ENCODE measurements around the gene DDOST. TPM values are rescaled to one million over a fixed set of nuclear protein-coding genes. Genes with fewer than 3 reads are reported as not detected.
A peak's percentile ranks its signal among the peaks of the same experiment; 100 is the strongest.

The DDOST gene
- total RNA-seq, 1 donor from 2014 or later: 148 TPM

DNA sequence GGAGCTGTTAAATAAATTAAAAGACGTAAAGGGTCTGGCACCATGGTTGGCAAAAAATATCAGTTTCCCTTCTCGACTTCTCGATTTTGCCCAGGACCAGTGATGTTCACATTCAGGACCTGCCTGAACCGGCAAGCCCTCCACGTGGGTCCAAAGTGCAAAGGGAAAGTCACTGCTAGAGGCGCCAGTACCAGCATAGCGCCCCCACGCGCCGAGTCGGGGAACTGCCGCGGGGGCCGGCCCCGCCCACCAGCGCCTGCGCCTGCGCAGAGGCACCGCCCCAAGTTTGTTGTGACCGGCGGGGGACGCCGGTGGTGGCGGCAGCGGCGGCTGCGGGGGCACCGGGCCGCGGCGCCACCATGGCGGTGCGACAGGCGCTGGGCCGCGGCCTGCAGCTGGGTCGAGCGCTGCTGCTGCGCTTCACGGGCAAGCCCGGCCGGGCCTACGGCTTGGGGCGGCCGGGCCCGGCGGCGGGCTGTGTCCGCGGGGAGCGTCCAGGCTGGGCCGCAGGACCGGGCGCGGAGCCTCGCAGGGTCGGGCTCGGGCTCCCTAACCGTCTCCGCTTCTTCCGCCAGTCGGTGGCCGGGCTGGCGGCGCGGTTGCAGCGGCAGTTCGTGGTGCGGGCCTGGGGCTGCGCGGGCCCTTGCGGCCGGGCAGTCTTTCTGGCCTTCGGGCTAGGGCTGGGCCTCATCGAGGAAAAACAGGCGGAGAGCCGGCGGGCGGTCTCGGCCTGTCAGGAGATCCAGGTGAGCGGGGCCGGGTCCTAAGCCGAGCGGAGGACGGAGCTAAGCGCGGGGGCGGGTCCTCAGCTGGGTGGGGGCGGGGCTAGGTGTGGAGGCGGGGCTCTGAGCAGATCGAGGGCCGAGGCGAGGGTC, 27.7 kb downstream of the DDOST start, which contains the start of gene PINK1:
Gene PINK1, plus strand, starts transcription at position 269 of the 875 bp plus-strand sequence. Its CDS starts 91 bp downstream, at position 360.
- ATAC-seq: peak; percentile 95 to 98
- Histone ChIP-seq H3K36me3 (peaks cover 22% of the 10 kb centered on the region), H3K4me1 (peaks cover 22% of the 10 kb centered on the region), H3K9me3 (no peaks in the 10 kb centered on the region), H3K27ac (peak within 1 kb of the TSS; percentile 90), H3K27me3 (ENCODE audit: low read depth) (no peaks in the 10 kb centered on the region), H3K4me3 (peak within 1 kb of the TSS; percentile 93)
- intact Hi-C loops (cut with DNase I): no loop called here
- peak; percentile 87 for DNase-seq
- TF ChIP-seq CTCF (IDR thresholded peaks at IDR 0.05): peak; percentile 98

GRCh38 chr1:20632386-20632785, 28.8 kb downstream of the DDOST start:
- Histone ChIP-seq H3K27ac (no peak overlapping the region), H3K27me3 (ENCODE audit: low read depth) (no peaks in the 10 kb centered on the region), H3K4me1 (peaks cover 22% of the 10 kb centered on the region), H3K36me3 (peaks cover 11% of the 10 kb centered on the region), H3K4me3 (no peak overlapping the region), H3K9me3 (no peaks in the 10 kb centered on the region)
- DNase-seq: no peak
- ATAC-seq: no peak
- intact Hi-C loops (cut with DNase I): no loop called here
- TF ChIP-seq CTCF (IDR thresholded peaks at IDR 0.05): no peak

DNA sequence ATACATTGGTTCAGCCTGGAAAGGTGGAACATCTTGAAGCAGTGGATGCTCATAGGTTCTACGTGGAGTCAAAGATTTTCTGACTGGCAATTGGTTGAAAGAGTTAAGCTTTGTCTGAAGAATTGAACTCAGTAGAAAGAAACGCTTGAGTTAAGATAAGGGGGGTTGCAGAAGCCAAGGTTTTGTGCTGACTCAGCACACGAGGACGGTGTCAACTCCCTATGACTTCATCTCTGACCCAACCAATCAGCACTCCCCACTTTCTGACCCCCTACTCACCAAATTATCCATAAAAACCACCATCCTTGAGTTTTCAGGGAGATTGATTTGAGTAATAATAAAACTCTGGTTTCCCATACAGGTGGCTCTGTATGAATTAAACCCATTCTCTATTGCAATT, 30.4 kb downstream of the DDOST start:
- intact Hi-C loops (cut with DNase I): no loop called here
- no peaks in the 10 kb centered on the region for H3K36me3 ChIP-seq
- H3K9me3 ChIP-seq: no peaks in the 10 kb centered on the region
- no peak overlapping the region for H3K27ac ChIP-seq
- ATAC-seq (no peak), DNase-seq (no peak)
- TF ChIP-seq CTCF (IDR thresholded peaks at IDR 0.05): no peak
- peaks cover 20% of the 10 kb centered on the region for H3K4me1 ChIP-seq
- no peak overlapping the region for H3K4me3 ChIP-seq
- H3K27me3 ChIP-seq (ENCODE audit: low read depth): no peaks in the 10 kb centered on the region

- Histone ChIP-seq H3K9me3 (no peaks in the 10 kb centered on the region), H3K4me3 (no peak overlapping the region), H3K36me3 (no peaks in the 10 kb centered on the region), H3K4me1 (no peaks in the 10 kb centered on the region), H3K27me3 (ENCODE audit: low read depth) (no peaks in the 10 kb centered on the region), H3K27ac (no peak overlapping the region)
- no peak for TF ChIP-seq CTCF (IDR thresholded peaks at IDR 0.05)
- intact Hi-C loops (cut with DNase I): no loop called here
- ATAC-seq: no peak
- DNase-seq: no peak
These were observed 34.6 kb downstream of the DDOST start for GRCh38 chr1:20626524-20626923.

- no peak for ATAC-seq
- H3K27me3 ChIP-seq (ENCODE audit: low read depth): no peaks in the 10 kb centered on the region
- DNase-seq: no peak
- H3K4me3 ChIP-seq: no peak overlapping the region
- no peaks in the 10 kb centered on the region for H3K9me3 ChIP-seq
- TF ChIP-seq CTCF (IDR thresholded peaks at IDR 0.05): no peak
- H3K4me1 ChIP-seq: no peaks in the 10 kb centered on the region
- no peaks in the 10 kb centered on the region for H3K36me3 ChIP-seq
- intact Hi-C loops (cut with DNase I): no loop called here
- H3K27ac ChIP-seq: no peak overlapping the region
These were observed 35.1 kb downstream of the DDOST start for GRCh38 chr1:20626098-20626427.
